ENCODE measurements around the gene DDX39B. TPM values are rescaled to one million over a fixed set of nuclear protein-coding genes. Genes with fewer than 3 reads are reported as not detected.

Gene DDX39B
- polyA plus RNA-seq, 2 donors: 181 to 321 TPM

- Histone ChIP-seq H3K27me3 (ENCODE audit: control insufficient read depth in 1 of 2, insufficient read depth in 2 of 2, low read length in 2 of 2) (no peaks in the 10 kb centered on the region), H3K4me1 (ENCODE audit: control insufficient read depth in 2 of 2, insufficient read depth in 2 of 2, low read length in 1 of 2) (peaks cover 0 to 2% of the 10 kb centered on the region in 2 donors), H3K36me3 (ENCODE audit: control insufficient read depth in 2 of 2, insufficient read depth in 2 of 2, low read length in 1 of 2) (no peaks in the 10 kb centered on the region), H3K27ac (ENCODE audit: low read depth in 2 of 2, low read length in 1 of 2) (peak overlapping the region; percentile 13 to 52), H3K4me3 (ENCODE audit: low read depth in 1 of 2, low read length in 2 of 2) (peak overlapping the region; percentile 21 to 35), H3K9me3 (ENCODE audit: control insufficient read depth in 2 of 2, insufficient read depth in 1 of 2, low read depth in 1 of 2, low read length in 1 of 2) (no peaks in the 10 kb centered on the region)
- WGBS, 2 donors: 70 to 75% methylated on average over 8 of the region's 8 CpGs
Measured at GRCh38 chr6:31575952-31576685, 34.3 kb upstream of the DDX39B start.

DNA sequence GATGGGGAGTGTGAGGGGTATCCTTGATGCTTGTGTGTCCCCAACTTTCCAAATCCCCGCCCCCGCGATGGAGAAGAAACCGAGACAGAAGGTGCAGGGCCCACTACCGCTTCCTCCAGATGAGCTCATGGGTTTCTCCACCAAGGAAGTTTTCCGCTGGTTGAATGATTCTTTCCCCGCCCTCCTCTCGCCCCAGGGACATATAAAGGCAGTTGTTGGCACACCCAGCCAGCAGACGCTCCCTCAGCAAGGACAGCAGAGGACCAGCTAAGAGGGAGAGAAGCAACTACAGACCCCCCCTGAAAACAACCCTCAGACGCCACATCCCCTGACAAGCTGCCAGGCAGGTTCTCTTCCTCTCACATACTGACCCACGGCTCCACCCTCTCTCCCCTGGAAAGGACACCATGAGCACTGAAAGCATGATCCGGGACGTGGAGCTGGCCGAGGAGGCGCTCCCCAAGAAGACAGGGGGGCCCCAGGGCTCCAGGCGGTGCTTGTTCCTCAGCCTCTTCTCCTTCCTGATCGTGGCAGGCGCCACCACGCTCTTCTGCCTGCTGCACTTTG lies 33.6 kb upstream of the DDX39B start, which contains the start of gene TNF:
TNF (plus strand) TSS at position 231 of the 567 bp plus-strand sequence; CDS start at position 408, 177 bp downstream.
- no peaks in the 10 kb centered on the region for H3K4me1 ChIP-seq (ENCODE audit: control insufficient read depth in 2 of 2, insufficient read depth in 2 of 2, low read length in 1 of 2)
- H3K4me3 ChIP-seq (ENCODE audit: low read depth in 1 of 2, low read length in 2 of 2): peak within 1 kb of the TSS; percentile 21 to 35
- WGBS, 2 donors: 45 to 47% methylated on average over 19 of the region's 19 CpGs
- no peaks in the 10 kb centered on the region for H3K27me3 ChIP-seq (ENCODE audit: control insufficient read depth in 1 of 2, insufficient read depth in 2 of 2, low read length in 2 of 2)
- H3K27ac ChIP-seq (ENCODE audit: low read depth in 2 of 2, low read length in 1 of 2): peak within 1 kb of the TSS; percentile 13 to 52
- H3K36me3 ChIP-seq (ENCODE audit: control insufficient read depth in 2 of 2, insufficient read depth in 2 of 2, low read length in 1 of 2): no peaks in the 10 kb centered on the region
- H3K9me3 ChIP-seq (ENCODE audit: control insufficient read depth in 2 of 2, insufficient read depth in 1 of 2, low read depth in 1 of 2, low read length in 1 of 2): no peaks in the 10 kb centered on the region

GRCh38 chr6:31574106-31575061 lies 32.6 kb upstream of the DDX39B start:
- no peaks in the 10 kb centered on the region for H3K9me3 ChIP-seq (ENCODE audit: control insufficient read depth in 2 of 2, insufficient read depth in 1 of 2, low read depth in 1 of 2, low read length in 1 of 2)
- no peaks in the 10 kb centered on the region for H3K36me3 ChIP-seq (ENCODE audit: control insufficient read depth in 2 of 2, insufficient read depth in 2 of 2, low read length in 1 of 2)
- H3K27me3 ChIP-seq (ENCODE audit: control insufficient read depth in 1 of 2, insufficient read depth in 2 of 2, low read length in 2 of 2): no peaks in the 10 kb centered on the region
- 77 to 82% methylated on average over 14 of the region's 14 CpGs for WGBS, 2 donors
- no peaks in the 10 kb centered on the region for H3K4me1 ChIP-seq (ENCODE audit: control insufficient read depth in 2 of 2, insufficient read depth in 2 of 2, low read length in 1 of 2)
- H3K27ac ChIP-seq (ENCODE audit: low read depth in 2 of 2, low read length in 1 of 2): no peak overlapping the region
- no peak overlapping the region for H3K4me3 ChIP-seq (ENCODE audit: low read depth in 1 of 2, low read length in 2 of 2)

- H3K36me3 ChIP-seq (ENCODE audit: control insufficient read depth in 2 of 2, insufficient read depth in 2 of 2, low read length in 1 of 2): no peaks in the 10 kb centered on the region
- no peak overlapping the region for H3K4me3 ChIP-seq (ENCODE audit: low read depth in 1 of 2, low read length in 2 of 2)
- WGBS, 2 donors: 89 to 91% methylated on average over 9 of the region's 9 CpGs
- H3K27me3 ChIP-seq (ENCODE audit: control insufficient read depth in 1 of 2, insufficient read depth in 2 of 2, low read length in 2 of 2): no peaks in the 10 kb centered on the region
- no peaks in the 10 kb centered on the region for H3K4me1 ChIP-seq (ENCODE audit: control insufficient read depth in 2 of 2, insufficient read depth in 2 of 2, low read length in 1 of 2)
- H3K27ac ChIP-seq (ENCODE audit: low read depth in 2 of 2, low read length in 1 of 2): peak overlapping the region in 1 of 2 donors; percentile 24
- H3K9me3 ChIP-seq (ENCODE audit: control insufficient read depth in 2 of 2, insufficient read depth in 1 of 2, low read depth in 1 of 2, low read length in 1 of 2): no peaks in the 10 kb centered on the region
Measured at GRCh38 chr6:31573239-31574105, 31.7 kb upstream of the DDX39B start.

DNA sequence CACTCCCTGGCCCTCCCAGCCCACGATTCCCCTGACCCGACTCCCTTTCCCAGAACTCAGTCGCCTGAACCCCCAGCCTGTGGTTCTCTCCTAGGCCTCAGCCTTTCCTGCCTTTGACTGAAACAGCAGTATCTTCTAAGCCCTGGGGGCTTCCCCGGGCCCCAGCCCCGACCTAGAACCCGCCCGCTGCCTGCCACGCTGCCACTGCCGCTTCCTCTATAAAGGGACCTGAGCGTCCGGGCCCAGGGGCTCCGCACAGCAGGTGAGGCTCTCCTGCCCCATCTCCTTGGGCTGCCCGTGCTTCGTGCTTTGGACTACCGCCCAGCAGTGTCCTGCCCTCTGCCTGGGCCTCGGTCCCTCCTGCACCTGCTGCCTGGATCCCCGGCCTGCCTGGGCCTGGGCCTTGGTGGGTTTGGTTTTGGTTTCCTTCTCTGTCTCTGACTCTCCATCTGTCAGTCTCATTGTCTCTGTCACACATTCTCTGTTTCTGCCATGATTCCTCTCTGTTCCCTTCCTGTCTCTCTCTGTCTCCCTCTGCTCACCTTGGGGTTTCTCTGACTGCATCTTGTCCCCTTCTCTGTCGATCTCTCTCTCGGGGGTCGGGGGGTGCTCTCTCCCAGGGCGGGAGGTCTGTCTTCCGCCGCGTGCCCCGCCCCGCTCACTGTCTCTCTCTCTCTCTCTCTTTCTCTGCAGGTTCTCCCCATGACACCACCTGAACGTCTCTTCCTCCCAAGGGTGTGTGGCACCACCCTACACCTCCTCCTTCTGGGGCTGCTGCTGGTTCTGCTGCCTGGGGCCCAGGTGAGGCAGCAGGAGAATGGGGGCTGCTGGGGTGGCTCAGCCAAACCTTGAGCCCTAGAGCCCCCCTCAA lies 30.5 kb upstream of the DDX39B start, which contains the start of gene LTA:
LTA (plus strand) TSS at position 249 of the 871 bp plus-strand sequence; CDS start at position 703, 454 bp downstream.
- 74 to 76% methylated on average over 27 of the region's 27 CpGs for WGBS, 2 donors
- H3K27ac ChIP-seq (ENCODE audit: low read depth in 2 of 2, low read length in 1 of 2): peak within 1 kb of the TSS; percentile 18 to 63

DNA sequence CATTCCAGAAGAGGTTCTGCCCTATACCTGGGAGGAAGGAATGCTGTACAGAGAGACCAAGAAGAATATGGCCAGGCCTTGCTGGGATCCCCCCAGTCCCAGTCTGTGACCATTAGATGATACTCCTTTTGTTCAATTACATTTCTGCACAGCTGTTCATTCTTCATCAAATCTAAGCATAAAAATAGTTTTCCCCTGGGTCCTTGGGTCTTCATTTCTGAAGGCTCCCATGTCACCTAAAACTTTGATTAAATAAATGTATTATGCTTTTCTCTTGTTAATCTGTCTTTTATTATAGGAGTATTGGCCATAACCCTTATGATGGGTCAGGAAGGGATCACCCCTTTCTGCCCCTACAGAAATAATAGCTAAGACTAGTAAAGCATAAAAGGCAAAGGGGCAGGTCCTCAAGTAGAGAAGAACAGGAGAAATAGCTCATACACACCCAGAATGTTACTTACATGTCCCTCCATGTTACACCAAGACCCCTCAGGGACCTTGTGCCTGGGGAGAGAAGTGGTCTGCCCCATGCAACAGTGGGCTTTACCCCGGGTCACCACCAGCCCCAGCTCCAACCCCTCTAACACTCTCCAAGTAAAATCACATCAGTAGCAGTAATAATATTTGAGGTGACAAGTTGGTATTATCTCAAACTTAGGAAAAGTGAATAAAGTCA lies 28.2 kb upstream of the DDX39B start:
- 82 to 83% methylated on average over 1 of the region's 1 CpG for WGBS, 2 donors
- Histone ChIP-seq H3K36me3 (ENCODE audit: control insufficient read depth in 2 of 2, insufficient read depth in 2 of 2, low read length in 1 of 2) (no peaks in the 10 kb centered on the region), H3K9me3 (ENCODE audit: control insufficient read depth in 2 of 2, insufficient read depth in 1 of 2, low read depth in 1 of 2, low read length in 1 of 2) (no peaks in the 10 kb centered on the region), H3K27ac (ENCODE audit: low read depth in 2 of 2, low read length in 1 of 2) (no peak overlapping the region), H3K27me3 (ENCODE audit: control insufficient read depth in 1 of 2, insufficient read depth in 2 of 2, low read length in 2 of 2) (no peaks in the 10 kb centered on the region), H3K4me3 (ENCODE audit: low read depth in 1 of 2, low read length in 2 of 2) (no peak overlapping the region), H3K4me1 (ENCODE audit: control insufficient read depth in 2 of 2, insufficient read depth in 2 of 2, low read length in 1 of 2) (peaks cover 0 to 2% of the 10 kb centered on the region in 2 donors)

More for the DNA sequence above, 30.5 kb upstream of the DDX39B start, which contains the start of gene LTA:
- no peaks in the 10 kb centered on the region for H3K27me3 ChIP-seq (ENCODE audit: control insufficient read depth in 1 of 2, insufficient read depth in 2 of 2, low read length in 2 of 2)
- no peaks in the 10 kb centered on the region for H3K36me3 ChIP-seq (ENCODE audit: control insufficient read depth in 2 of 2, insufficient read depth in 2 of 2, low read length in 1 of 2)
- H3K4me3 ChIP-seq (ENCODE audit: low read depth in 1 of 2, low read length in 2 of 2): peak within 1 kb of the TSS in 1 of 2 donors; percentile 28
- no peaks in the 10 kb centered on the region for H3K9me3 ChIP-seq (ENCODE audit: control insufficient read depth in 2 of 2, insufficient read depth in 1 of 2, low read depth in 1 of 2, low read length in 1 of 2)
- H3K4me1 ChIP-seq (ENCODE audit: control insufficient read depth in 2 of 2, insufficient read depth in 2 of 2, low read length in 1 of 2): peaks cover 0 to 2% of the 10 kb centered on the region in 2 donors

DNA sequence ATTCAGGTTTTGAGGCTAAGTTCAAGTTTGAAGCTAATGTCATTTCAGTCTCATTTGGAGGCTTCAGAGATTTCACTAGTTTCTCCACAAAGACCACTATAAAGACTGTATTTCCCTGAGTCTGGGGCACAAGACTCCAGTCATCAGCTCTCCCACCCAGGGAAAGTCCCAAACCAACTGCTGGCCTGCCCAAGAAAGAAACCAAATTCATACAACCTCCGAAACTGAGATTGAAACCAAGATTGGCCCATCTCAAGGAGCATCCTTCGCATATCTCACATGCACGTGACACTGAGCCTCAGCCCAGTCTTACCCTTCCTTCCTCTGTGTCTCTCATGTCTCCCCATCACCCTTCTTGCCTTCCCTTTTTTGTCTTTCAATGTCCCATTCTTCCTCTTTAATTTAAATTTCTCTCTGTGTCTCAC lies 26.7 kb upstream of the DDX39B start:
- no peak overlapping the region for H3K27ac ChIP-seq (ENCODE audit: low read depth in 2 of 2, low read length in 1 of 2)
- no peaks in the 10 kb centered on the region for H3K27me3 ChIP-seq (ENCODE audit: control insufficient read depth in 1 of 2, insufficient read depth in 2 of 2, low read length in 2 of 2)
- H3K36me3 ChIP-seq (ENCODE audit: control insufficient read depth in 2 of 2, insufficient read depth in 2 of 2, low read length in 1 of 2): no peaks in the 10 kb centered on the region
- no peaks in the 10 kb centered on the region for H3K9me3 ChIP-seq (ENCODE audit: control insufficient read depth in 2 of 2, insufficient read depth in 1 of 2, low read depth in 1 of 2, low read length in 1 of 2)
- WGBS, 2 donors: 53 to 63% methylated on average over 3 of the region's 3 CpGs
- peaks cover 0 to 2% of the 10 kb centered on the region in 2 donors for H3K4me1 ChIP-seq (ENCODE audit: control insufficient read depth in 2 of 2, insufficient read depth in 2 of 2, low read length in 1 of 2)
- no peak overlapping the region for H3K4me3 ChIP-seq (ENCODE audit: low read depth in 1 of 2, low read length in 2 of 2)
